Astrocyte (in vitro differentiated cells and primary cell): ENCODE results near the gene CIB2.

ENCODE experiments used
- EZH2 ChIP-seq: IDR thresholded peaks from 2 replicates; pipeline ENCODE4 v1.6.1; 2012; ENCODE audit warnings: mild to moderate bottlenecking, low read length, inconsistent platforms; ENCODE audit not compliant: insufficient read depth
- TF ChIP-seq, protein P1 (sequence below): IDR thresholded peaks from 2 replicates; pipeline ENCODE4 v1.5.1; 2011; ENCODE audit warnings: low read depth, mild to moderate bottlenecking, inconsistent platforms, low read length, moderate library complexity; ENCODE audit not compliant: insufficient read depth

DNA sequence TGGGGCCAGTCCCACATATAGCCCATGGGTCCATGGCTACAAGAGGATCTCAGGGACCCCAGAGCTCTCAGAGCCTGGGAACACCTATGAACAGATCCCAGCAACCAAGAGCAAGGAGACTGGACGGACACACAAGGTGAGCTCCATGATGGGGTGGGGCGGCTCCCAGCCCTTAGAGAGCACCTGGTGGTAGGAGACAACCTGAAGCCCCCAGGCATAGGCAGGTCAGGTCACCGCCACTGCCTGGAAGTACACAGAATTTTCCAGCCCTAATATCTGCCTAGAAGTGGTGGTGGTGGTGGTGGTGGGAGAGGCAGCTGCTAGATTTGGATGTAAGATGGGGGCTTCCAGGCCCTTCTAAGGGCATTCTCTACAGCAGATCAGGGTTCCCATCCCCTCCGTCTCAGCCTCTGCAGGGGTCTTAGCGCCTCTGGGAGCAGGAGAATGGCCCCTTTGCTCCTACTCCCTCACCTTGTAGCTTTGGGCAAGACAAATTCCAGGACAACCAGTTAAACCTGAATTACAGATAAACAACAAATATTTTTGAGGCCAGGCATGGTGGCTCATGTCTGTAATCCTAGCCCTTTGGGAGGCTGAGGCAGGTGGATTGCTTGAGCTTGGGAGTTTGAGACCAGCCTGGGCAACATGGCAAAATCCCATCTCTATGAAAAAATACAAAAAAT is 29.7 kb downstream of the CIB2 start:
- TF ChIP-seq, protein P1, sequence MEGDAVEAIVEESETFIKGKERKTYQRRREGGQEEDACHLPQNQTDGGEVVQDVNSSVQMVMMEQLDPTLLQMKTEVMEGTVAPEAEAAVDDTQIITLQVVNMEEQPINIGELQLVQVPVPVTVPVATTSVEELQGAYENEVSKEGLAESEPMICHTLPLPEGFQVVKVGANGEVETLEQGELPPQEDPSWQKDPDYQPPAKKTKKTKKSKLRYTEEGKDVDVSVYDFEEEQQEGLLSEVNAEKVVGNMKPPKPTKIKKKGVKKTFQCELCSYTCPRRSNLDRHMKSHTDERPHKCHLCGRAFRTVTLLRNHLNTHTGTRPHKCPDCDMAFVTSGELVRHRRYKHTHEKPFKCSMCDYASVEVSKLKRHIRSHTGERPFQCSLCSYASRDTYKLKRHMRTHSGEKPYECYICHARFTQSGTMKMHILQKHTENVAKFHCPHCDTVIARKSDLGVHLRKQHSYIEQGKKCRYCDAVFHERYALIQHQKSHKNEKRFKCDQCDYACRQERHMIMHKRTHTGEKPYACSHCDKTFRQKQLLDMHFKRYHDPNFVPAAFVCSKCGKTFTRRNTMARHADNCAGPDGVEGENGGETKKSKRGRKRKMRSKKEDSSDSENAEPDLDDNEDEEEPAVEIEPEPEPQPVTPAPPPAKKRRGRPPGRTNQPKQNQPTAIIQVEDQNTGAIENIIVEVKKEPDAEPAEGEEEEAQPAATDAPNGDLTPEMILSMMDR: no peak
- TF ChIP-seq EZH2: no peak
